Suprapubic skin (tissue), 4 donors: ENCODE measurements around the gene SERPINA1. TPM values are rescaled to one million over a fixed set of nuclear protein-coding genes. Genes with fewer than 3 reads are reported as not detected.

Source experiments
- DNase-seq, 2 donors: peaks; one replicate each; pipeline ENCODE4 v3.0.0-alpha.2; 2019; ENCODE audit warnings: low spot score in 2 of 2
- H3K27ac ChIP-seq: fragments of 200-600 bp; sonication (generic); one replicate; pipeline ENCODE4 v1.5.1; 2019
- H3K27me3 ChIP-seq: fragments of 200-600 bp; sonication (generic); one replicate; pipeline ENCODE4 v1.5.1; 2019
- H3K36me3 ChIP-seq: fragments of 200-600 bp; sonication (generic); one replicate; pipeline ENCODE4 v1.5.1; 2019
- H3K4me1 ChIP-seq: fragments of 200-600 bp; sonication (generic); one replicate; pipeline ENCODE4 v1.5.1; 2019
- H3K4me3 ChIP-seq: fragments of 200-600 bp; sonication (generic); one replicate; pipeline ENCODE4 v1.5.1; 2019; ENCODE audit warnings: mild to moderate bottlenecking
- H3K9me3 ChIP-seq: fragments of 200-600 bp; sonication (generic); one replicate; pipeline ENCODE4 v1.5.1; 2019
- CTCF ChIP-seq, 2 donors: fragments of 200-600 bp in 1 of 2; fragments of 450-650 bp in 1 of 2; sonication (generic) in 1 of 2; IDR thresholded peaks; one replicate each; pipeline ENCODE4 v1.5.1; 2016 to 2019; ENCODE audit warnings: antibody characterized with exemption in 2 of 2, mild to moderate bottlenecking in 1 of 2, moderate library complexity in 1 of 2
- EP300 ChIP-seq: sonication (generic); formaldehyde crosslinking; IDR thresholded peaks from one replicate; pipeline ENCODE4 v1.6.1; 2017; ENCODE audit warnings: antibody characterized with exemption
- POLR2A ChIP-seq, 2 donors: fragments of 450-650 bp; IDR thresholded peaks; one replicate each; pipeline ENCODE4 v1.6.1; 2017; ENCODE audit warnings: antibody characterized with exemption in 2 of 2, mild to moderate bottlenecking in 2 of 2, moderate library complexity in 2 of 2
- POLR2AphosphoS5 ChIP-seq, 3 donors: sonication (generic); formaldehyde crosslinking; IDR thresholded peaks; one replicate each; pipeline ENCODE4 v1.6.1; 2017; ENCODE audit warnings: antibody characterized with exemption in 3 of 3
- WGBS: methylation state at CpG from one replicate; pipeline ENCODE4 v1.1.5; 2018; 5-methylcytosine and 5-hydroxymethylcytosine counted together
- total RNA-seq, 4 donors: library from RNA; depleted of rRNA; stranded (reverse); fragments of >200 nt; gene quantifications; one replicate each; pipeline ENCODE4 v1.1.0, GENCODE V29; 2016

The SERPINA1 gene
- total RNA-seq, 4 donors from 2014 or later, result 4.7 to 62.4 (median 7.5) TPM

GRCh38 chr14:94364964-94365363 is 23.4 kb downstream of the SERPINA1 start:
- H3K27ac ChIP-seq, result no peak overlapping the region
- no peaks in the 10 kb centered on the region for H3K9me3 ChIP-seq
- no peak overlapping the region for H3K4me3 ChIP-seq
- H3K27me3 ChIP-seq, result no peaks in the 10 kb centered on the region
- WGBS, result 52% methylated on average over 3 of the region's 5 CpGs
- TF ChIP-seq CTCF (IDR thresholded peaks at IDR 0.05) (no peak), POLR2A (IDR thresholded peaks at IDR 0.05) (no peak), POLR2AphosphoS5 (IDR thresholded peaks at IDR 0.05) (no peak), EP300 (no peak)
- DNase-seq, result peak in 1 of 2 donors; percentile 57
- no peaks in the 10 kb centered on the region for H3K36me3 ChIP-seq
- H3K4me1 ChIP-seq, result no peaks in the 10 kb centered on the region

- Histone ChIP-seq H3K27me3 (no peaks in the 10 kb centered on the region), H3K36me3 (no peaks in the 10 kb centered on the region), H3K27ac (no peak overlapping the region), H3K9me3 (no peaks in the 10 kb centered on the region), H3K4me1 (no peaks in the 10 kb centered on the region), H3K4me3 (no peak overlapping the region)
- no peak for TF ChIP-seq CTCF (IDR thresholded peaks at IDR 0.05)
- TF ChIP-seq POLR2AphosphoS5 (IDR thresholded peaks at IDR 0.05), result no peak
- 92% methylated on average over 3 of the region's 3 CpGs for WGBS
- peak; percentile 36 to 56 for DNase-seq
These were observed 24.4 kb downstream of the SERPINA1 start for GRCh38 chr14:94364037-94364436.

GRCh38 chr14:94363151-94363624 is 25.2 kb downstream of the SERPINA1 start:
- 100% methylated on average over 4 of the region's 12 CpGs for WGBS
- no peak overlapping the region for H3K4me3 ChIP-seq
- DNase-seq, result peak; percentile 41 to 67
- H3K36me3 ChIP-seq, result no peaks in the 10 kb centered on the region
- TF ChIP-seq EP300 (no peak), POLR2A (IDR thresholded peaks at IDR 0.05) (no peak), CTCF (IDR thresholded peaks at IDR 0.05) (no peak), POLR2AphosphoS5 (IDR thresholded peaks at IDR 0.05) (no peak)
- no peaks in the 10 kb centered on the region for H3K4me1 ChIP-seq
- H3K27ac ChIP-seq, result no peak overlapping the region
- no peaks in the 10 kb centered on the region for H3K9me3 ChIP-seq
- no peaks in the 10 kb centered on the region for H3K27me3 ChIP-seq

GRCh38 chr14:94362614-94363133 is 25.7 kb downstream of the SERPINA1 start:
- TF ChIP-seq EP300, result no peak
- no peak for TF ChIP-seq CTCF (IDR thresholded peaks at IDR 0.05)
- no peak for TF ChIP-seq POLR2A (IDR thresholded peaks at IDR 0.05)
- TF ChIP-seq POLR2AphosphoS5 (IDR thresholded peaks at IDR 0.05), result no peak
- Histone ChIP-seq H3K27me3 (no peaks in the 10 kb centered on the region), H3K4me3 (no peak overlapping the region), H3K9me3 (no peaks in the 10 kb centered on the region), H3K36me3 (no peaks in the 10 kb centered on the region), H3K4me1 (no peaks in the 10 kb centered on the region), H3K27ac (no peak overlapping the region)
- 73% methylated on average over 4 of the region's 8 CpGs for WGBS
- DNase-seq, result peak in 1 of 2 donors; percentile 48

GRCh38 chr14:94361682-94362081 is 26.7 kb downstream of the SERPINA1 start:
- Histone ChIP-seq H3K4me1 (no peaks in the 10 kb centered on the region), H3K4me3 (no peak overlapping the region), H3K36me3 (no peaks in the 10 kb centered on the region), H3K27ac (no peak overlapping the region), H3K27me3 (no peaks in the 10 kb centered on the region), H3K9me3 (no peaks in the 10 kb centered on the region)
- TF ChIP-seq POLR2A (IDR thresholded peaks at IDR 0.05), result no peak
- WGBS, result 87% methylated on average over 2 of the region's 7 CpGs
- DNase-seq, result peak in 1 of 2 donors; percentile 34
